Keratinocyte (primary cell): ENCODE data around the gene CDC42SE1.

Source experiments
- CTCF ChIP-seq, 3 experiments: IDR thresholded peaks in 1 of 3; conservative IDR thresholded peaks in 1 of 3; optimal IDR thresholded peaks in 1 of 3; 2 replicates in 2 of 3; 3 replicates in 1 of 3; pipeline versions ENCODE3 to v1.5.1; 2011; ENCODE audit warnings: low read length in 3 of 3, mild to moderate bottlenecking in 3 of 3, moderate library complexity in 2 of 3, control low read depth in 1 of 3, inconsistent platforms in 1 of 3; ENCODE audit not compliant: insufficient read depth in 2 of 3; ENCODE audit errors: extremely low read depth in 1 of 3
- EZH2 ChIP-seq: IDR thresholded peaks from one replicate; pipeline ENCODE4 v1.6.1; 2012; ENCODE audit warnings: inconsistent platforms, mild to moderate bottlenecking, low read length, moderate library complexity

DNA sequence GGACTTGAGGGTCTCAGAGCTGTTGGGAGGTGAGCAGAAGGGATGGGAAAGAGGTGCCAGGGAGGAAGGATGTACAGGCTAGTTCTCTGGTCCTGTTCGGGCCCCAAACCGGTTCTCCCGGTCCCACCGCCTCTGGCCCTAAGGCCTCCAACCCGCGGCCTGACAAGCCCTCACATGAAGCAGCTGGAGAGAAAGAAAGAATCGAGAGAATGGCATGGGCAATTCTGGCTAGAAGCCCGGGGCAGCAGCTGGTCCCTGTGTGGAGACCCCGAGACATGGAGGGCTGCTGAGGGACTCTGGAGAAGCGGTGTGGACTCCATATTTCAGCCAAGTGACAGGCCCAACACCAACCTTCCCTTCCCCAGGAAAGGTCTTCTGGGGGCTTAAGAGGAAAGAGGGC lies 730 bp downstream of the CDC42SE1 start:
- no peak for TF ChIP-seq CTCF (optimal IDR thresholded peaks at IDR 0.05 in 1 of 3, IDR thresholded peaks at IDR 0.05 in 1 of 3, conservative IDR thresholded peaks at IDR 0.05 in 1 of 3; ENCODE audit: extremely low read depth in 1 of 3, insufficient read depth in 2 of 3, low read length in 3 of 3)
- no peak for TF ChIP-seq EZH2
